HG02840 (cell line): ENCODE results near the gene EDEM1.
"Not testable (repeated sequence)": the region's sequence is repeated elsewhere in the genome, so short reads cannot be mapped to it uniquely, and the experiment has no call there.

Source experiments
- ATAC-seq: cut with Tn5 transposase; IDR thresholded peaks from one replicate; pipeline ENCODE4 v1.9.1; 2021; ENCODE audit warnings: mild to moderate bottlenecking, moderate library complexity, moderate number of reproducible peaks; ENCODE audit not compliant: unreplicated experiment, low FRiP score

Gene EDEM1

GRCh38 chr3:5187156-5187919, at the start of gene EDEM1:
Gene EDEM1, plus strand, starts transcription at chr3:5187707. Its CDS starts 99 bp downstream, at chr3:5187806.
- ATAC-seq: peak; percentile 86

DNA sequence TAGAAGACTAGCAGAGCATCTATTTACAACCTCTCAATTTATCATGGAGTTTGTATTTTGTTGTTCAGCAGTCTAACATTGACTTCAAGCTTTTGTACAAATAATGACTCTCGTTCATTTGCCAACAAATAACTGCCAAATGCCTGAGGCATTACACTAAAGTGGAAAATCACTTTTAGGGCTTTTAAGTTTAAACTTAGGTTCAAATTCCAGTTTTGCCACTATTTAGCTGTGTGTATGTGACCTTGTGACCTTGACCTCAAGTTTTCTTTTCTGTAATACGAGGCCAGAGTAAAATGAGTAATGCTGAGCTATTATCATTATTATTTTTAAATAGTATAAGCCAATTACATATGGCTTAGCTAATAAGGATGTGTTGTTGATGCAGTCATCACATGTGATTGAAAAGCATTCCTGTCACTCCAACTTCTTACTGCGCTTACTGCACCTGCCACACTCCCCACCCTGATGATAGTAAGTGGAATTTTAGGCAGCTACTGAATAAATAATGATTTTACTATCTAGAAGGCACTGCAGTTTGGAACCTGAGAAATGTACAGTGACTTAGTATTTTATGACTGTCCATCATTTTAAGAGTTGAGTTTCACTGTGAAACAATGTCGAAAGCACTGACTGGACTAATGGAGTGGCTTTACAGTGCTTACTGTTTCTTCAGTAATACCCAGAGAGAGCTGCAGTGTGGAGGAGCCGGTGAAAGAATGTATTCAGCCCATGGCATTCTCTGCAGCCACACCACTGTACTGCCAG, 49.1 kb upstream of the EDEM1 start:
- ATAC-seq: no peak

GRCh38 chr3:5140230-5140621, 47.3 kb upstream of the EDEM1 start:
- no peak for ATAC-seq

- ATAC-seq: no peak
Measured at GRCh38 chr3:5140839-5141238, 46.7 kb upstream of the EDEM1 start.

- no peak for ATAC-seq
Measured at GRCh38 chr3:5141760-5142159, 45.7 kb upstream of the EDEM1 start.

- ATAC-seq: no peak
Measured at GRCh38 chr3:5143464-5143863, 44.0 kb upstream of the EDEM1 start.

GRCh38 chr3:5144316-5144994, 43.1 kb upstream of the EDEM1 start:
- ATAC-seq: no peak

DNA sequence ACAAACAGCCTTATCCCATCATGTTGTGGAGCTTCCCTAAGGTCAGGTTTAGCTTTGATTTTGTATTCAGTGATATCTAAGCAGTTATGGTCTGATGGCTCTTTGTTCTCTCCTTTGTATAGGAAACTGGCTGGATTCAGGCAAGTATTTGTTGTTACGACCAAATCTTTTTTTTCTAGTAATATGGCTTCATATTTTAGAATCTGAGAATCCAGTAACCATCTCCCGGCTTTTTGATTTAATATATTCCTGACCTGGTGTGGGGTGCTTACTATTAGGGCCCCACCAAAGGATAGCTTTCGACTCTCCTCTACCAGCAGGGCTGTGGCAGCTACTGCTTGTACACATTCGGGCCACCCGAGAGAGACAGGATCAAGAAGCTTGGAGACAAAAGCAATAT, 42.4 kb upstream of the EDEM1 start:
- ATAC-seq: no peak

GRCh38 chr3:5147152-5147551, 40.4 kb upstream of the EDEM1 start:
- not testable (repeated sequence) for ATAC-seq

DNA sequence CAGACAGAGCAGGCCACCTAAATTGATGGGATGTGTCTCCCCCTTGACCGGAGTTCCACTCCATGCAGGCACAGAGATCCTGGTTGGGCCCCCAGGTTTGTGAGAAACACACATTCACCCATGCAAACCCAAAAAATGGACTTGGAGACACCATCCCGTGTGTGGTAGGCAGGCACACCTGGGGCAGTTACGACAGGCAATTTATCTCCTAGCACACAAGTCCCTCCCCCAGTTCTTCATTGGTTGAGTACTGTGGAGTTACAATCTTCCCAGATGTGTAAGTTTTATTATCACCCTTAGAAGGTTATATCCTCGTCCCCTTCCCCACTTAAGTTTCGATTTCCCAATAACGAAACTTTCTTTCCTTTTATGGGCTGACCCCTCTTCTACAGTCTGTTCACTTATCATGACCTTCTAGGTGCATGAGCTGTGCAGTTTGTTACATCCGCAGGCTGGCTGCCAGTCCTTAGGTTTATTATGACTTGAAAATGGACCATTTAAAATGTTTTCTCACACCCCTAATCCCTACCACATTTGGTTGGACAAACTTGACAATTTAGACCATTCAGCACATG, 38.1 kb upstream of the EDEM1 start:
- ATAC-seq: no peak

GRCh38 chr3:5151586-5151985, 35.9 kb upstream of the EDEM1 start:
- ATAC-seq: no peak

GRCh38 chr3:5153074-5153473, 34.4 kb upstream of the EDEM1 start:
- no peak for ATAC-seq

DNA sequence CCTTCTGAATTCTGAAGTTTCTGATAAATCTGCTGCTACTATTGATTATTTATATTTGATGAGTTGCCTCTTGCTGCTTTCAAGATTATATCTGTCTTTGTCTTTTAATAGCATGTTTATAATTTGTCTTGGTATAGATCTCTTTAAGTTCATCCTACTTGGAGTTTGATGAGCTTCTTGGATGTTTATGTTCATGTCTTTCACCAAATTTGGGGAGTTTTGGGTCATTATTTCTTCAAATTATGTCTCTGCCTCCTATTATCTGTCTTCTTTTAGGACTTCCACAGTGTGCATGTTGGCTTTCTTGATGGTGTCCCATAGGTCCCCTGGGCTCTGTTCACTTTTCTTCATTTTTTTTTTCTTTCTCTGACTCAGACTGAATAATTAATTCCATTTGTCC, 32.3 kb upstream of the EDEM1 start:
- no peak for ATAC-seq

DNA sequence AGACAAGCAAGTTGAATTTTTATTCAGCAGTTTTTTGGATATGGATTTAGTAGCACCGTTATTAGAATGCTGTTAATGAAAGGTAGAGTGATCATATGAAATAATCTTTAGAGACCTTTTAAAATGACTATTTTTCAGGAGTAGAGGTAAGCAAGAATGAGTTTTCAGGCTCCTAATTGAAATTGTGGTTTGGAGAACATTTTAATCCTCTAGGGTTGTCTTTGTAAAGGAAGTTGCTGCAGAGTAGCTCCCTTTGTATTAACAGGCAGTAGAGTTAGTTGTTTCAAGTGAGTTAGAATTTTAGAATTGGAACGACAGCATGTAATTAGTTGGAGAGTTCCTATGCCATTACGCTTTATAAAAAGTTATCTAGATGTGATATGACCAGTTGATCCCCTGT, 27.2 kb upstream of the EDEM1 start:
- ATAC-seq: no peak

DNA sequence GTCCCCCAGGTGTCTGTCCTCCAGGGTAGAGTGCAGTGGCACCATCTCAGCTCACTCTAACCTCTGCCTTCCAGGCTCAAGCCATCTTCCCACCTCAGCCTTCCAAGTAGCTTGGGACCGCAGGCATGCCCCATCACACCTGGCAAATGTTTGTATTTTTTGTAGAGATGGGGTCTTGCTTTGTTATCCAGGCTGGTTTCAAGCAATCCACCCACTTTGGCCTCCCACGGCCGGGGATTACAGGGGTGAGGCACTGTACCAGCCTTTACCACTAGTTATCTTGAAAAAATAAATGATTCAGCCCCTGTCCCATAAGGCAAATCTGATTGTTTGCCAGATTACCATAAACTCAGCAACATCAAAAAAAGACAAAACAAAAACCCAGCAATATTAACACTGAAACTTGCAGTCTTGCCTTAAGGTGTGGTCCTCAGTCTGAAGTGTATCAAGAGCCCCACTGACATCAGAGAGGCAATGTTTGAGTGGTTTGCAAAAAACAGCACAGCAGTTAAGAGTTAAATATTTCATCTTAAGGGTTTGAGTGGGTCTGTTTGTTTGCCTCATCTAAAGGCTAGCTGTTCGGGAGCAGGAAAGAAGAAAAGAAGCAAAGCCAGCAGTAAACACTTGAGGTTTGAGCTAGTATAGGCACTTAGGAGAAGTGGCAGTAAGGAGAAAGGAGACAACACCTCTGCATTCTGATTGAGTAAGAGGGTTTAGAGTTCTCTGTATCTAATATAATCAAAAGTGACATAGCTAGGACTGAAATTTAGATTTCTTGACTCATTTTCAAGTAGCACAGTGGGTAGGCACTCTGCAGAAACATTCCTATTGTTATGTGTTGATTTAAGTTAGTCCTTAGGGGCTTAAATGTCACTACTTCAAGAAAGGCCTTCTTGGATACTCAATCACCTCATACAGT, 26.3 kb upstream of the EDEM1 start:
- no peak for ATAC-seq

DNA sequence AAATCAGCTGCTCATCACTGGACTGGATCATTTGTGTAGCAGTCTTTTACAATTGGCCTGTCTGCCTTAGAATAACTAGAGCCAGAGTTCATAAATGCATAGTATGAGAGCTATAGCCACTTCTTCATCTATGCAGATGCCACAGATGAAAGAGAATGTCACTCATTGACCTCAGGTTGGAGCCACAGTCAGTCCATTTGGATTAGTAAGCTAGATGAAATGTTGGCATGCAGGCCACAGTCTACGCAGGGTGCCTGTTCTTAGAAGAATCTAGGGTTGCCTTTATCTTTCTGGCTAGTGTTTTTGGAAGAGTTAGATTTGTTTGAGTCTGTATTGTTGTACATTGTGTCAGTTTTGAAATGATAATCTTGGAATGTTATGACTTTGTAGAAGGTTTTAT, 25.4 kb upstream of the EDEM1 start:
- no peak for ATAC-seq

DNA sequence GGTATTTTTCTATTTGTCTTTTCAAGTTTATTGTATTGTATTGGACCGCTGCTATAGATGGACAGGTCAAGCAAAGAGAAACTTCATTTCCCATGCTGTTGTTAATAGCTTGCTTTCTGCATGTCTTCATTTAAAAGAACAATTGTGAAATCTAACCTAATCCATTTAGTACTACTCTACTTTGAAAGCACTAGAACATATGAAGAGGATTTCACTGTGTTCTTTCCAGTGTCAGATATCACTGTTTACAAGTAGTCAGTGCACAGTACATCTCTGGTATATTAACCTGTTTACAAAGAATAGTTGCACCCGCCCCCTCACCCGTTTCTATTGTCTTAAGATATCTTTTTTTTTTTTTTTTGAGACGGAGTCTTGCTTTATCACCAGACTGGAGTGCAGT, 21.8 kb upstream of the EDEM1 start:
- no peak for ATAC-seq

DNA sequence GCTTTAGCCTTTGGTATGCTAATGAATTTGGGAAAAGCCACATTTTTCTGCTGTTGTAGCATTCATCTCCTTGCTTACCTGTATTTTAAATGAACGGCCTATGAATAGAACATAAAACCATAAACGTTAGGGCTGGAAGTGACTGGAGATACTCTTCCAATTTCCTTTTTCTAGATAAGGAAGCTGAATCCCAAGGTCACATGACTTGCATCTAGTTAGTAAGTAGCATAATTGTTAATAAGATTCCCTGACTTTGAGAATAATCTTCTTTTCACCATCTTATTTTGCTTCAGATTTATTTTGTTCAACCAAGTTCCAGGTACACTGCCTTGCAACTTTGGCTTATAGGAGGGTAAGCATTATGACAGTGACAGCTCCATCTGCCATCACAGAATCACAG, 20.7 kb upstream of the EDEM1 start:
- ATAC-seq: no peak

DNA sequence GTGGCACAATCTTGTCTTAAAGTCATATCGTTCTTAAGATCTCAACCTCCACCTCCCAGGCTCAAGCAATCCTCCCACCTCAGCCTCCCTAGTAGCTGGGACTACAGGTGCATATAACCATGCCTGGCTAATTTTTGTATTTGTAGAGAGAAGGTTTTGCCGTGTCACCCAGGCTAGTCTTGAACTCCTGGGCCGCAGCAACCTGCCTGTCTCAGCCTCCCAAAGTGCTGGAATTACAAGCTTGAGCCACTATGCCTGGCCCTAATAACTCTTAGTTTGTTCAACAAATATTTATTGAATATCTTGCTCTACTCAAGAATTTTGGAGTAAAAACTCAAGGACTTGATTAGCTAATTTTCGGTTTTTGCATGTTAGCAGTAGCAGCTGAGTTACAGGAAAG, 19.4 kb upstream of the EDEM1 start:
- ATAC-seq: no peak

DNA sequence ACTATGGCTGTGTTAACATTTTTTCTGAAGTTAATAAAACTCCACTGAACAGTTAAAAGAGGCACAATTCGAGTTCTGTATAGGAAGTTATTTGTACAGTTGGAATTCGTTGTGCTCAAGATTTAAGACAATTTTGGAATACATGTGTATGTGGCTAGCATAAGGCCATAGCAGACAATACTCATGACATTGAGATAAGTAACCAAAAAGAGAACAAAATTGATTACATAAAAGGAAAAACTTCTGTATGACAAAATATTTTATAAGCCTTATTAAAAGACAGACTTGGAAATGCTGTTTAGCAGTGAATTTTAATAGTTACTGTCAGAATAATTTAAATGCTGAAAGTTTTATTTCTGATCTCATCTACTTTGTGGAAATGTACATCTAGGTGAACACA, 17.7 kb upstream of the EDEM1 start:
- ATAC-seq: no peak
